SK-N-SH treated with all-trans-retinoic acid at 6 μM for 48 hours (cell line): ENCODE data around the gene KATNAL1.
A peak's percentile ranks its signal among the peaks of the same experiment; 100 is the strongest.
"Not testable (repeated sequence)": the region's sequence is repeated elsewhere in the genome, so short reads cannot be mapped to it uniquely, and the experiment has no call there.

Experiments
- ATAC-seq: fragments of 200-7000 bp; cut with Tn5 transposase; 3 replicates; pipeline ENCODE4 v1.9.1; 2020; ENCODE audit warnings: mild to moderate bottlenecking, moderate library complexity
- ARNTL ChIP-seq: fragments of 450-650 bp; formaldehyde crosslinking; IDR thresholded peaks from 2 replicates; pipeline ENCODE4 v1.5.0; 2020; ENCODE audit warnings: low read depth, mild to moderate bottlenecking, moderate library complexity, borderline replicate concordance
- BACH2 ChIP-seq: fragments of 250-450 bp; sonication (Bioruptor Pico); IDR thresholded peaks from 2 replicates; pipeline ENCODE4 v1.9.0; 2021; ENCODE audit warnings: mild to moderate bottlenecking, borderline replicate concordance
- CSDC2 ChIP-seq: fragments of 250-450 bp; sonication (Bioruptor Pico); IDR thresholded peaks from 2 replicates; pipeline ENCODE4 v1.5.0; 2020; ENCODE audit warnings: mild to moderate bottlenecking, moderate library complexity
- ESRRG ChIP-seq: fragments of 250-450 bp; sonication (Bioruptor Pico); IDR thresholded peaks from 2 replicates; pipeline ENCODE4 v1.6.1; 2021; ENCODE audit warnings: mild to moderate bottlenecking
- GLIS3 ChIP-seq: fragments of 250-450 bp; sonication (Bioruptor Pico); IDR thresholded peaks from 2 replicates; pipeline ENCODE4 v1.5.0; 2020; ENCODE audit warnings: mild to moderate bottlenecking, moderate library complexity
- ISL1 ChIP-seq: fragments of 250-450 bp; sonication (Bioruptor Pico); IDR thresholded peaks from 2 replicates; pipeline ENCODE4 v2.1.2; 2022; ENCODE audit warnings: mild to moderate bottlenecking, moderate library complexity
- OSR1 ChIP-seq: fragments of 250-450 bp; sonication (Bioruptor Pico); IDR thresholded peaks from 2 replicates; pipeline ENCODE4 v1.8.0; 2022; ENCODE audit warnings: moderate library complexity, mild to moderate bottlenecking, inconsistent platforms
- RARB ChIP-seq: fragments of 250-450 bp; sonication (Bioruptor Pico); IDR thresholded peaks from 2 replicates; pipeline ENCODE4 v1.8.0; 2021; ENCODE audit warnings: mild to moderate bottlenecking, moderate library complexity
- SNAI2 ChIP-seq: fragments of 250-450 bp; sonication (Bioruptor Pico); IDR thresholded peaks from 2 replicates; pipeline ENCODE4 v1.5.0; 2020; ENCODE audit warnings: mild to moderate bottlenecking, moderate library complexity
- TCF4 ChIP-seq: fragments of 250-450 bp; sonication (Bioruptor Pico); IDR thresholded peaks from 2 replicates; pipeline ENCODE4 v1.8.0; 2021; ENCODE audit warnings: mild to moderate bottlenecking, moderate library complexity, borderline replicate concordance
- ZC3H10 ChIP-seq: fragments of 250-450 bp; sonication (Bioruptor Pico); IDR thresholded peaks from 2 replicates; pipeline ENCODE4 v1.5.1; 2021; ENCODE audit warnings: mild to moderate bottlenecking, moderate library complexity
- ZFP30 ChIP-seq: fragments of 450-650 bp; formaldehyde crosslinking; IDR thresholded peaks from 2 replicates; pipeline ENCODE4 v1.5.0; 2022; ENCODE audit warnings: mild to moderate bottlenecking, moderate library complexity
- ZNF565 ChIP-seq: fragments of 450-650 bp; formaldehyde crosslinking; conservative IDR thresholded peaks from 2 replicates; pipeline ENCODE4 v1.5.0; 2020; ENCODE audit warnings: low read depth, mild to moderate bottlenecking, moderate library complexity
- ZNF70 ChIP-seq: fragments of 450-650 bp; formaldehyde crosslinking; IDR thresholded peaks from 2 replicates; pipeline ENCODE4 v1.5.0; 2020; ENCODE audit warnings: mild to moderate bottlenecking, moderate library complexity
- ZNF8 ChIP-seq: fragments of 450-650 bp; formaldehyde crosslinking; IDR thresholded peaks from 2 replicates; pipeline ENCODE4 v1.5.0; 2020; ENCODE audit warnings: mild to moderate bottlenecking, moderate library complexity
- TF ChIP-seq, protein P1 (sequence below): fragments of 250-450 bp; sonication (Bioruptor Pico); IDR thresholded peaks from 2 replicates; pipeline ENCODE4 v1.8.0; 2021; ENCODE audit warnings: low read depth, mild to moderate bottlenecking, moderate library complexity, borderline replicate concordance
- TF ChIP-seq, protein P2 (sequence below): fragments of 250-450 bp; sonication (Bioruptor Pico); IDR thresholded peaks from 2 replicates; pipeline ENCODE4 v1.5.1; 2021; ENCODE audit warnings: mild to moderate bottlenecking, moderate library complexity
- TF ChIP-seq, protein P3 (sequence below): fragments of 250-450 bp; sonication (Bioruptor Pico); IDR thresholded peaks from 2 replicates; pipeline ENCODE4 v1.8.0; 2020; ENCODE audit warnings: mild to moderate bottlenecking, moderate library complexity, borderline replicate concordance
- TF ChIP-seq, protein P4 (sequence below): fragments of 250-450 bp; sonication (Bioruptor Pico); IDR thresholded peaks from 2 replicates; pipeline ENCODE4 v1.5.1; 2020; ENCODE audit warnings: low read depth, mild to moderate bottlenecking, moderate library complexity

KATNAL1 gene

DNA sequence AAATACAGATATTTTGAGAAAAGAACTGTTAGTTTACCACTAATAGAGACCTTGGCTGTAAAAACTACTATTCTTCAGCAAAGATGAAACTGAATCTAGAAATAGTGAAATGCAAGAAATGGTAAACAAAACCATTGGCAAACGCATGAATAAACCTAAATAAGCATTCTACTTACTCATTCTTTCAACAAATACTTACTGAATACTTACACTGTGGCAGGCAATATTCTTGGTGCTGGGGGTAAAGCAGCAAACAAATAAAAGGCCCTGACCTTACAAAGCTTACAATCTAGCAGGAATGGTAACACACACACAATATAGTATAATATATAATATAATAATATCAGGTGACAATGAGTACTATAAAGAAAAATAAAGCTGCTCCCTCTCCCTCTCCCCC, 38.7 kb downstream of the KATNAL1 start:
- ATAC-seq: no peak
- no peak for TF ChIP-seq ZNF565
- no peak for TF ChIP-seq OSR1 (CRISPR knock-in tag)
- TF ChIP-seq ISL1 (CRISPR knock-in tag): no peak
- TF ChIP-seq TCF4 (CRISPR knock-in tag): no peak
- no peak for TF ChIP-seq RARB (CRISPR knock-in tag)

DNA sequence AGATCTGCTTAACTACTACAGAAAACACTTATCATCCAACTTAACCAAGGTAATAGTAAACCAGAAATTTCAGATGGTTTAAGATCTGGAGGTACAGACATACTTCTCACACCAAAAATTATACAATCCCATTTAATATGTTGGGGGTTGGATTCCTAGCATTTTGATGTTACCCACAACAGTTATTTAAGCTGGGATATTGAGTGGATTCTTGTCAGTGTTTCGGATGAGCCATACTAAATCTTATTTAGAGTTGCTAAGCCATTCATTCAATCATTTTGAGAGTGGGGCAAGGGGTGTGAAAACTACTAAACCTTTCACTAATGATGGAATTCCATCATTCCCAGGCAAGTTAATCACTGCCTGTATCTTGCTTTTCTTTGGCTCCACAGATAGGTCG, 40.6 kb downstream of the KATNAL1 start:
- no peak for ATAC-seq
- TF ChIP-seq, protein P1, sequence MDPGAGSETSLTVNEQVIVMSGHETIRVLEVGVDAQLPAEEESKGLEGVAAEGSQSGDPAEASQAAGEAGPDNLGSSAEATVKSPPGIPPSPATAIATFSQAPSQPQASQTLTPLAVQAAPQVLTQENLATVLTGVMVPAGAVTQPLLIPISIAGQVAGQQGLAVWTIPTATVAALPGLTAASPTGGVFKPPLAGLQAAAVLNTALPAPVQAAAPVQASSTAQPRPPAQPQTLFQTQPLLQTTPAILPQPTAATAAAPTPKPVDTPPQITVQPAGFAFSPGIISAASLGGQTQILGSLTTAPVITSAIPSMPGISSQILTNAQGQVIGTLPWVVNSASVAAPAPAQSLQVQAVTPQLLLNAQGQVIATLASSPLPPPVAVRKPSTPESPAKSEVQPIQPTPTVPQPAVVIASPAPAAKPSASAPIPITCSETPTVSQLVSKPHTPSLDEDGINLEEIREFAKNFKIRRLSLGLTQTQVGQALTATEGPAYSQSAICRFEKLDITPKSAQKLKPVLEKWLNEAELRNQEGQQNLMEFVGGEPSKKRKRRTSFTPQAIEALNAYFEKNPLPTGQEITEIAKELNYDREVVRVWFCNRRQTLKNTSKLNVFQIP (CRISPR knock-in tag): no peak
- TF ChIP-seq BACH2 (CRISPR knock-in tag) (no peak), ZFP30 (no peak), CSDC2 (CRISPR knock-in tag) (no peak), TCF4 (CRISPR knock-in tag) (no peak), GLIS3 (CRISPR knock-in tag) (no peak), ZNF8 (CRISPR knock-in tag) (no peak), ZC3H10 (CRISPR knock-in tag) (no peak), ZNF70 (CRISPR knock-in tag) (no peak), ZNF565 (no peak), ESRRG (CRISPR knock-in tag) (no peak)
- TF ChIP-seq, protein P2, sequence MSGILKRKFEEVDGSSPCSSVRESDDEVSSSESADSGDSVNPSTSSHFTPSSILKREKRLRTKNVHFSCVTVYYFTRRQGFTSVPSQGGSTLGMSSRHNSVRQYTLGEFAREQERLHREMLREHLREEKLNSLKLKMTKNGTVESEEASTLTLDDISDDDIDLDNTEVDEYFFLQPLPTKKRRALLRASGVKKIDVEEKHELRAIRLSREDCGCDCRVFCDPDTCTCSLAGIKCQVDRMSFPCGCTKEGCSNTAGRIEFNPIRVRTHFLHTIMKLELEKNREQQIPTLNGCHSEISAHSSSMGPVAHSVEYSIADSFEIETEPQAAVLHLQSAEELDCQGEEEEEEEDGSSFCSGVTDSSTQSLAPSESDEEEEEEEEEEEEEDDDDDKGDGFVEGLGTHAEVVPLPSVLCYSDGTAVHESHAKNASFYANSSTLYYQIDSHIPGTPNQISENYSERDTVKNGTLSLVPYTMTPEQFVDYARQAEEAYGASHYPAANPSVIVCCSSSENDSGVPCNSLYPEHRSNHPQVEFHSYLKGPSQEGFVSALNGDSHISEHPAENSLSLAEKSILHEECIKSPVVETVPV (CRISPR knock-in tag): no peak
- TF ChIP-seq, protein P3, sequence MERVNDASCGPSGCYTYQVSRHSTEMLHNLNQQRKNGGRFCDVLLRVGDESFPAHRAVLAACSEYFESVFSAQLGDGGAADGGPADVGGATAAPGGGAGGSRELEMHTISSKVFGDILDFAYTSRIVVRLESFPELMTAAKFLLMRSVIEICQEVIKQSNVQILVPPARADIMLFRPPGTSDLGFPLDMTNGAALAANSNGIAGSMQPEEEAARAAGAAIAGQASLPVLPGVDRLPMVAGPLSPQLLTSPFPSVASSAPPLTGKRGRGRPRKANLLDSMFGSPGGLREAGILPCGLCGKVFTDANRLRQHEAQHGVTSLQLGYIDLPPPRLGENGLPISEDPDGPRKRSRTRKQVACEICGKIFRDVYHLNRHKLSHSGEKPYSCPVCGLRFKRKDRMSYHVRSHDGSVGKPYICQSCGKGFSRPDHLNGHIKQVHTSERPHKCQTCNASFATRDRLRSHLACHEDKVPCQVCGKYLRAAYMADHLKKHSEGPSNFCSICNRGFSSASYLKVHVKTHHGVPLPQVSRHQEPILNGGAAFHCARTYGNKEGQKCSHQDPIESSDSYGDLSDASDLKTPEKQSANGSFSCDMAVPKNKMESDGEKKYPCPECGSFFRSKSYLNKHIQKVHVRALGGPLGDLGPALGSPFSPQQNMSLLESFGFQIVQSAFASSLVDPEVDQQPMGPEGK (CRISPR knock-in tag): no peak
- TF ChIP-seq, protein P4, sequence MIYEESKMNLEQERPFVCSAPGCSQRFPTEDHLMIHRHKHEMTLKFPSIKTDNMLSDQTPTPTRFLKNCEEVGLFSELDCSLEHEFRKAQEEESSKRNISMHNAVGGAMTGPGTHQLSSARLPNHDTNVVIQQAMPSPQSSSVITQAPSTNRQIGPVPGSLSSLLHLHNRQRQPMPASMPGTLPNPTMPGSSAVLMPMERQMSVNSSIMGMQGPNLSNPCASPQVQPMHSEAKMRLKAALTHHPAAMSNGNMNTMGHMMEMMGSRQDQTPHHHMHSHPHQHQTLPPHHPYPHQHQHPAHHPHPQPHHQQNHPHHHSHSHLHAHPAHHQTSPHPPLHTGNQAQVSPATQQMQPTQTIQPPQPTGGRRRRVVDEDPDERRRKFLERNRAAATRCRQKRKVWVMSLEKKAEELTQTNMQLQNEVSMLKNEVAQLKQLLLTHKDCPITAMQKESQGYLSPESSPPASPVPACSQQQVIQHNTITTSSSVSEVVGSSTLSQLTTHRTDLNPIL: no peak

DNA sequence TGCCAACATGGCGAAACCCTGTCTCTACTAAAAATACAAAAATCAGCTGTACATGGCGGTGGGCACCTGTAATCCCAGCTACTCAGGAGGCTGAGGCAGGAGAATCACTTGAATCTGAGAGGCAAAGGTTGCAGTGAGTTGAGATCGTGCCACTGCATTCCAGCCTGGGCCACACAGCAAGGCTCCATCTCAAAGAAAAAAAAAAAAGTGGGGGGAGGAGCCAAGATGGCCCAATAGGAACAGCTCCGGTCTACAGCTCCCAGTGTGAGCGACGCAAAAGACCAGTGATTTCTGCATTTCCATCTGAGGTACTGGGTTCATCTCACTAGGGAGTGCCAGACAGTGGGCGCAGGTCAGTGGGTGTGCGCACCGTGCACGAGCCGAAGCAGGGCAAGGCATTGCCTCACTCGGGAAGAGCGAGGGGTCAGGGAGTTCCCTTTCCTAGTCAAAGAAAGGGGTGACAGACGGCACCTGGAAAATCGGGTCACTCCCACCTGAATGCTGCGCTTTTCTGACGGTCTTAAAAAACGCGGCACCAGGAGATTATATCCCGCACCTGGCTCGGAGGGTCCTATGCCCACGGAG, 48.1 kb downstream of the KATNAL1 start:
- not testable (repeated sequence) for ATAC-seq

DNA sequence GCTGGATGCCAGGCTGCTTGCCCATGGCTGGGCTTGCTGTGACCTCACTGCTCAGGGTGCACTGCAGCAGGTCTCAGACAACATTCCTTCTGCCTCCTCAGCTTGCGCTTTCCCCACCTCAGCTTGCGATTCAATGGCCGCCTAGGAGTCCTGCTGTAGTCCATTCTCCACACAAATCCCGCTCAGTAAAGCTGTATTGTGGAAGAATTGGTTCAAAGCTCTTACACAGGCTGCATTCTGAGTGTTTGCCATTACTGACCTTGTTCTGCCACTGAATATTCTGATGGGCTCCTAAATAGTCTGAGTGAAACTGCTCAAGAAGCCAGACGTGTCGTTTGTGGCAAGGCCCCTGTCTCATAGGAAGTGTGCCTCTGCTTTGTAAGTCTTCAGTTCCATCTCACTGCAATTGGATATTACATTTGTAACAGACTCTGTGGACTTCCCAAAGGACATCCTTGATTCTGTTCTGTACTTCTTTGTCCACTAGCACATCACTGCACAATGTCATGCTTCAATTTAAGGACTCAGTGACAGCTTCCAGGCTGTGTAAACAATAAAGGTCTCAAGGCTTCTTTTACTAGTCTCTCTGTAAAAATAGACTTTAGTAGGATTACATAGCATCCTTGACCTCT, 49.8 kb downstream of the KATNAL1 start:
- ATAC-seq: peak; percentile 81
- TF ChIP-seq ISL1 (CRISPR knock-in tag) (peak; percentile 34), TCF4 (CRISPR knock-in tag) (peak; percentile 50; the same call in 1 of the 2 replicates), ZNF8 (CRISPR knock-in tag) (no peak)
- TF ChIP-seq, all 23 proteins: peak for 2

DNA sequence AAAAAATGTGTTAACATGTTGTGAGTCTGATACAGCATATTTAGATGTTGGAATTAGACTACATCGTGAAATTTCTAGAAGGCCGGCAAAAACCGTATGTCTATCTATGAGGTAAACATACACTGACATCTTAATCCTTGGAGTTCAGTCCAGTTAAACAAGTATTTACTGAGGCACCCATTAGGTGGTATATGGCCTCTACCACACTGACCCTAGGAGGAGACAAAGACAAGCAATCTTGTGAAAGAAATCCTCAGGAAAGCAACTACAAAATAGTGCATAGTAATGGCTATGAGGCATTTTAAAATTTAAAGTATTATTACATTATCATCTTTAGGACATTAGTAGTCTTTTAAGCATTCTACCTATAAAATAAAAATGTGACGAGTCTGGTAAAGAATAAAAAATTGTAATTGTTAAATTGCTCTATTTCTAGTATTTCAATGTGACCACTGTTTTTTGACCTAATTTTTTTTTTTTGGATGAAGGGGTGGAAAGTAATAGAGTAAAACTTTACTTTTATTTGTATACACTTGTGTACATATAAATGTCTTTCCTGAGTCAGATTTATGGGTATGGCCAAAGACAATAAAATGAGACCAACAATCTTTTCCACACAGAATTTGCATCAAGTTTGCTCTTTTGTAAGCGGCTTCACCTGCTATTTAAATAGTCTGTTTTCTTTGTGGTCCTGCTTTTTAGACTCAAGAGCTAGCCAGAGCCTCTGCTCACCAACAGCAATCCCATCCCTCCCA, 50.5 kb downstream of the KATNAL1 start:
- TF ChIP-seq ZNF565 (no peak), RARB (CRISPR knock-in tag) (no peak), BACH2 (CRISPR knock-in tag) (no peak), SNAI2 (no peak), ZC3H10 (CRISPR knock-in tag) (no peak), TCF4 (CRISPR knock-in tag) (no peak), ZNF70 (CRISPR knock-in tag) (no peak), ZFP30 (no peak), ARNTL (CRISPR knock-in tag) (no peak)
- TF ChIP-seq, protein P1 (CRISPR knock-in tag): no peak
- TF ChIP-seq, all 23 proteins: peak for 0
- peak; percentile 68 for ATAC-seq
